Neural progenitor cell (in vitro differentiated cells): ENCODE measurements around the gene BMERB1. TPM values are rescaled to one million over a fixed set of nuclear protein-coding genes. Genes with fewer than 3 reads are reported as not detected.

Source experiments
- DNase-seq: peaks from one replicate; pipeline ENCODE4 v3.0.0-alpha.2; 2016; ENCODE audit warnings: low spot score
- H2AFZ ChIP-seq: fragments of 200-600 bp; sonication (generic); replicated peaks from 2 replicates; pipeline ENCODE4 v1.6.1; 2016; ENCODE audit warnings: antibody characterized with exemption
- H3F3A ChIP-seq: fragments of 200-600 bp; sonication (generic); 2 replicates; pipeline ENCODE4 v1.6.1; 2016; ENCODE audit warnings: antibody characterized with exemption, low read depth
- H3K27ac ChIP-seq: fragments of 200-600 bp; sonication (generic); 2 replicates; pipeline ENCODE4 v1.5.1; 2016; ENCODE audit warnings: mild to moderate bottlenecking
- H3K27me3 ChIP-seq: fragments of 200-600 bp; sonication (generic); 2 replicates; pipeline ENCODE4 v1.6.1; 2016; ENCODE audit warnings: mild to moderate bottlenecking, moderate library complexity
- H3K36me3 ChIP-seq: fragments of 200-600 bp; sonication (generic); 2 replicates; pipeline ENCODE4 v1.5.1; 2016
- H3K4me1 ChIP-seq: fragments of 200-600 bp; sonication (generic); 2 replicates; pipeline ENCODE4 v1.6.1; 2016; ENCODE audit warnings: mixed run types
- H3K4me2 ChIP-seq: fragments of 200-600 bp; sonication (generic); 2 replicates; pipeline ENCODE4 v1.6.1; 2016
- H3K4me3 ChIP-seq: fragments of 200-600 bp; sonication (generic); 2 replicates; pipeline ENCODE4 v1.5.1; 2016
- H3K79me2 ChIP-seq: fragments of 200-600 bp; sonication (generic); 2 replicates; pipeline ENCODE4 v1.6.1; 2016; ENCODE audit warnings: low read depth
- H3K9ac ChIP-seq: fragments of 200-600 bp; sonication (generic); 2 replicates; pipeline ENCODE4 v1.6.1; 2016
- H3K9me3 ChIP-seq: fragments of 200-600 bp; sonication (generic); 2 replicates; pipeline ENCODE4 v1.5.1; 2016; ENCODE audit warnings: low read depth
- H4K20me1 ChIP-seq: fragments of 200-600 bp; sonication (generic); 2 replicates; pipeline ENCODE4 v1.6.1; 2016; ENCODE audit warnings: low read depth
- H3K27ac Mint-ChIP-seq: 3 replicates; pipeline ENCODE4 v1.8.0; 2021; ENCODE audit warnings: mixed read lengths
- H3K27me3 Mint-ChIP-seq: 2 replicates; pipeline ENCODE4 v1.8.0; 2022; ENCODE audit warnings: low read depth, mild to moderate bottlenecking, inconsistent platforms, moderate library complexity, mixed read lengths; ENCODE audit not compliant: insufficient read depth
- H3K36me3 Mint-ChIP-seq: 3 replicates; pipeline ENCODE4 v1.8.0; 2021; ENCODE audit warnings: mixed read lengths
- H3K4me1 Mint-ChIP-seq: 3 replicates; pipeline ENCODE4 v1.8.0; 2021; ENCODE audit warnings: mixed read lengths
- H3K4me3 Mint-ChIP-seq: 3 replicates; pipeline ENCODE4 v1.8.0; 2021; ENCODE audit warnings: mild to moderate bottlenecking, moderate library complexity, mixed read lengths
- H3K9me3 Mint-ChIP-seq: 3 replicates; pipeline ENCODE4 v1.8.0; 2020; ENCODE audit warnings: mixed read lengths
- CTCF ChIP-seq: fragments of 200-600 bp; sonication (generic); IDR thresholded peaks from 2 replicates; pipeline ENCODE4 v1.5.1; 2017; ENCODE audit warnings: antibody characterized with exemption, mild to moderate bottlenecking
- EZH2 ChIP-seq: fragments of 200-600 bp; sonication (generic); IDR thresholded peaks from 2 replicates; pipeline ENCODE4 v1.6.1; 2017; ENCODE audit warnings: antibody characterized with exemption, mild to moderate bottlenecking, moderate library complexity
- EZH2phosphoT487 ChIP-seq: fragments of 200-600 bp; sonication (generic); IDR thresholded peaks from 2 replicates; pipeline ENCODE4 v1.6.1; 2017; ENCODE audit warnings: antibody characterized with exemption
- total RNA-seq: library from RNA; depleted of rRNA; stranded (reverse); fragments of >200 nt; gene quantifications from 2 replicates; pipeline ENCODE4 v1.2.3, GENCODE V29; 2015; ENCODE audit warnings: low replicate concordance

BMERB1 gene
- total RNA-seq, 1 donor from 2014 or later = 39.0 TPM

- Histone ChIP-seq H3K4me1 (peaks cover 20% of the 10 kb centered on the region), H4K20me1 (peaks cover 19% of the 10 kb centered on the region), H3K4me3 (no peak overlapping the region), H3F3A (peaks cover 17% of the 10 kb centered on the region), H3K36me3 (no peaks in the 10 kb centered on the region), H3K27me3 (no peaks in the 10 kb centered on the region), H2AFZ (no peak overlapping the region), H3K9me3 (no peaks in the 10 kb centered on the region), H3K79me2 (no peaks in the 10 kb centered on the region), H3K27ac (no peak overlapping the region), H3K9ac (no peak overlapping the region), H3K4me2 (no peak overlapping the region)
- no peak for DNase-seq
- Mint-ChIP-seq H3K27ac (no peak overlapping the region), H3K27me3 (no peaks in the 10 kb centered on the region), H3K4me1 (peaks cover 4% of the 10 kb centered on the region), H3K9me3 (peaks cover 8% of the 10 kb centered on the region), H3K36me3 (peaks cover 6% of the 10 kb centered on the region), H3K4me3 (no peak overlapping the region)
- TF ChIP-seq EZH2 (no peak), CTCF (no peak), EZH2phosphoT487 (no peak)
Observed at GRCh38 chr16:15493466-15494180, 59.2 kb downstream of the BMERB1 start.

- H3K27ac Mint-ChIP-seq = no peak overlapping the region
- no peak overlapping the region for H3K4me3 Mint-ChIP-seq
- Histone ChIP-seq H2AFZ (no peak overlapping the region), H4K20me1 (peaks cover 25% of the 10 kb centered on the region), H3K4me2 (no peak overlapping the region), H3K9ac (no peak overlapping the region), H3K9me3 (no peaks in the 10 kb centered on the region), H3K27me3 (no peaks in the 10 kb centered on the region), H3F3A (peaks cover 17% of the 10 kb centered on the region), H3K4me3 (no peak overlapping the region), H3K79me2 (no peaks in the 10 kb centered on the region), H3K4me1 (peaks cover 24% of the 10 kb centered on the region), H3K27ac (no peak overlapping the region), H3K36me3 (no peaks in the 10 kb centered on the region)
- H3K36me3 Mint-ChIP-seq = peaks cover 6% of the 10 kb centered on the region
- H3K27me3 Mint-ChIP-seq = no peaks in the 10 kb centered on the region
- H3K4me1 Mint-ChIP-seq = peaks cover 8% of the 10 kb centered on the region
- peaks cover 8% of the 10 kb centered on the region for H3K9me3 Mint-ChIP-seq
- TF ChIP-seq CTCF (no peak), EZH2 (no peak), EZH2phosphoT487 (no peak)
- no peak for DNase-seq
Observed at GRCh38 chr16:15494236-15494635, 59.8 kb downstream of the BMERB1 start.

DNA sequence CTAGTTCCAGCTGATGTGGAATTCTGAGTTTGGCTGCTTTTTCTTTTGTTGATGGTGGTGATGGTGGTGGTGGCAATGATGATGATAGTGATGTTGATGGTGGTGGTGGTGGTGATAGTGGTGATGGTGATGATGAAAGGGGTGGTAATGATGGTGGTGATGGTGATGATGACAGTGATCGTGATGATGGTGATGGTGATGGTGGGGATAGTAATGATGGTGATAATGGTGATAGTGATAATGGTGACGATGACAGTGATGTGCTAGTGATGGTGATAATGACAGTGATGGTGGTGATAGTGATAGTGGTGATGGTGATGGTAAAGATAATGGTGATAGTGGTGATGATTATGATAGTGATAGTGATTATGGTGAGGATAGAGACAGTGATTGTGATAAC, 61.5 kb downstream of the BMERB1 start:
- Histone ChIP-seq H3K79me2 (no peaks in the 10 kb centered on the region), H3K4me1 (peaks cover 24% of the 10 kb centered on the region), H4K20me1 (peaks cover 31% of the 10 kb centered on the region), H2AFZ (no peak overlapping the region), H3K9me3 (no peaks in the 10 kb centered on the region), H3K27me3 (no peaks in the 10 kb centered on the region), H3K9ac (no peak overlapping the region), H3F3A (peaks cover 17% of the 10 kb centered on the region), H3K4me2 (no peak overlapping the region), H3K36me3 (no peaks in the 10 kb centered on the region), H3K27ac (no peak overlapping the region), H3K4me3 (no peak overlapping the region)
- DNase-seq = no peak
- TF ChIP-seq EZH2phosphoT487 (no peak), EZH2 (no peak), CTCF (no peak)
- H3K27ac Mint-ChIP-seq = no peak overlapping the region
- H3K27me3 Mint-ChIP-seq = peaks cover 2% of the 10 kb centered on the region
- peaks cover 8% of the 10 kb centered on the region for H3K4me1 Mint-ChIP-seq
- H3K4me3 Mint-ChIP-seq = no peak overlapping the region
- peaks cover 8% of the 10 kb centered on the region for H3K9me3 Mint-ChIP-seq
- H3K36me3 Mint-ChIP-seq = peaks cover 6% of the 10 kb centered on the region
